Measurements from ENCODE around the gene RASSF3. TPM values are rescaled to one million over a fixed set of nuclear protein-coding genes. Genes with fewer than 3 reads are reported as not detected.

The RASSF3 gene
- total and polyA plus RNA-seq, 12 donors: 21.7 to 75.8 (median 39.5) TPM

GRCh38 chr12:64636856-64637255 lies 26.6 kb downstream of the RASSF3 start:
- no peak for TF ChIP-seq POLR2A (IDR thresholded peaks at IDR 0.05)
- TF ChIP-seq CTCF (IDR thresholded peaks at IDR 0.05): no peak

GRCh38 chr12:64639466-64639865 lies 29.2 kb downstream of the RASSF3 start:
- H3K27ac ChIP-seq: no peak overlapping the region
- H3K4me3 ChIP-seq: no peak overlapping the region
- H3K36me3 ChIP-seq (replicated peaks in 1 of 2): no peaks in the 10 kb centered on the region
- H3K27me3 ChIP-seq: no peaks in the 10 kb centered on the region
- TF ChIP-seq CTCF (IDR thresholded peaks at IDR 0.05) (no peak), POLR2A (IDR thresholded peaks at IDR 0.05) (no peak)
- no peak for DNase-seq
- no peaks in the 10 kb centered on the region for H3K9me3 ChIP-seq (replicated peaks in 1 of 3)
- peaks cover 11 to 27% of the 10 kb centered on the region in 2 donors for H3K4me1 ChIP-seq (replicated peaks in 1 of 2)
- 48 to 57% (median 51%) methylated on average over 1 of the region's 1 CpG for WGBS, 4 donors
- intact Hi-C loops (cut with DNase I): no loop called here

More at GRCh38 chr12:64636856-64637255, 26.6 kb downstream of the RASSF3 start:
- no peaks in the 10 kb centered on the region for H3K27me3 ChIP-seq
- DNase-seq: no peak
- WGBS, 4 donors: 83 to 96% (median 94%) methylated on average over 2 of the region's 2 CpGs
- no peaks in the 10 kb centered on the region for H3K36me3 ChIP-seq (replicated peaks in 1 of 2)
- H3K27ac ChIP-seq: no peak overlapping the region
- no peaks in the 10 kb centered on the region for H3K9me3 ChIP-seq (replicated peaks in 1 of 3)
- intact Hi-C loops (cut with DNase I): no loop called here
- peaks cover 16 to 34% of the 10 kb centered on the region in 2 donors for H3K4me1 ChIP-seq (replicated peaks in 1 of 2)
- no peak overlapping the region for H3K4me3 ChIP-seq

GRCh38 chr12:64646318-64646717 lies 36.0 kb downstream of the RASSF3 start:
- no peak for TF ChIP-seq POLR2A (IDR thresholded peaks at IDR 0.05)
- TF ChIP-seq CTCF (IDR thresholded peaks at IDR 0.05): no peak
- Histone ChIP-seq H3K36me3 (replicated peaks in 1 of 2) (no peaks in the 10 kb centered on the region), H3K4me1 (replicated peaks in 1 of 2) (peaks cover 14 to 26% of the 10 kb centered on the region in 2 donors), H3K27me3 (no peaks in the 10 kb centered on the region), H3K27ac (no peak overlapping the region), H3K9me3 (replicated peaks in 1 of 3) (no peaks in the 10 kb centered on the region), H3K4me3 (no peak overlapping the region)
- intact Hi-C loops (cut with DNase I): no loop called here
- no peak for DNase-seq

GRCh38 chr12:64649487-64649886 lies 39.2 kb downstream of the RASSF3 start:
- Histone ChIP-seq H3K4me1 (replicated peaks in 1 of 2) (peaks cover 14 to 18% of the 10 kb centered on the region in 2 donors), H3K9me3 (replicated peaks in 1 of 3) (no peaks in the 10 kb centered on the region), H3K4me3 (no peak overlapping the region), H3K36me3 (replicated peaks in 1 of 2) (no peaks in the 10 kb centered on the region), H3K27me3 (no peaks in the 10 kb centered on the region), H3K27ac (peak overlapping the region in 3 of 5 donors; percentile 12 to 31 (median 14))
- 52 to 64% (median 57%) methylated on average over 5 to 6 of the region's 6 CpGs for WGBS, 4 donors
- no peak for TF ChIP-seq CTCF (IDR thresholded peaks at IDR 0.05)
- no peak for TF ChIP-seq POLR2A (IDR thresholded peaks at IDR 0.05)
- no peak for DNase-seq
- intact Hi-C loops (cut with DNase I): no loop called here

All from adrenal gland (tissue), 12 donors.